Measurements from ENCODE around the gene EIF5B. TPM values are rescaled to one million over a fixed set of nuclear protein-coding genes. Genes with fewer than 3 reads are reported as not detected.

Gene EIF5B
- total RNA-seq, 1 experiment from 2014 or later = 58.1 TPM

DNA sequence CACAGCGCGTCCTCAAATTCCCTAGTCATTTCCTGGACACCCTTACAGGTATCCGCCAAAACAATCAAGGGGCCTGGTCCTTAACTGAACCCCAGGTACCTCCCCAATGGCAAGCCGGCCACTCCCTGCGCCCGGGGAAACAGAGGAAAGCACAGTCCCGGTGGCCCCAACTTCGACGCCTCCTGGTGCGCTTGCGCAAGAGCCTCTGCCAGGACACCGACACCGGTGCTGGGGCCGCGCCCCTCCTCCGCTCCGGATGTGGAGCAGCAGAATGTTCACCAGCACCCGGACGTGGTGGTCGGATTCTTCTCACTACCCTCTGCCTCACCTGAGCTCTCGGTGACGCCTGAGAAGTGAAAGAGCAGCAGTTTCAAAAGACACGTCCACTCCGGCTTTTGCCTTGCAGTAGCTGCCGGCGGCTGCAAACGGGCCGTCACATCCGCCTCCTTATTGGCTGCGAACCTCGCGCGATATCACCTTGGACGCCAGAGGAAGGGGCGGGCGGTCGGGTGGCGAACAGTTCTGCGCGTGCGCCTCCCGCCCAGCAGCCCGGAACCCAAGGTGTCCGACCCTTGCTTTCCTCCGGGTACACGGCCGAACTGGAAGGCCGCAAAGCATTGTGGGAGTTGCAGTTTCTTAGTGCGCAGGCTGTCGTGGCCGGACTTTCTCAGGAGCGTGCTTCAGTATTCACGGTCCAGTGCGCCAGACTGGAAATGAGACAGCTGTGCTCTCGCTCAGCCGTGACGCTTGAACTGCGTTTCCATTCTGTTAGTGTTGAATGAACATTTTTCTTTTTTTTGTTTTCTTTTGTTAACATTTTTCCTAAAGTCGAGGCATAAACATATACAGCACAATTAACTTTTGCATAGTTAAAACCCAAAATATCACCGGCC is 1.0 kb upstream of the EIF5B start, which contains the start of gene TXNDC9:
TXNDC9 (minus strand) TSS at position 423 of the 893 bp plus-strand sequence. CDS start 3,123 bp downstream, outside the sequence.
- H3K9me3 Mint-ChIP-seq = no peaks in the 10 kb centered on the region
- H2BK120ac ChIP-seq (ENCODE audit: low read depth, low read length, poor library complexity, severe bottlenecking) = no peak within 1 kb of the TSS
- H3K23me2 ChIP-seq (ENCODE audit: insufficient read length, low read depth, low read length, poor library complexity, severe bottlenecking) = peaks cover 17% of the 10 kb centered on the region
- no peak within 1 kb of the TSS for H2AK5ac ChIP-seq (ENCODE audit: insufficient read length, low read length)
- H2BK12ac ChIP-seq (ENCODE audit: insufficient read length, low read depth, low read length) = no peak within 1 kb of the TSS
- no peak within 1 kb of the TSS for H3K23ac ChIP-seq (ENCODE audit: insufficient read length, low read depth, low read length)
- peaks cover 45% of the 10 kb centered on the region for H3K79me2 ChIP-seq (ENCODE audit: insufficient read depth, low read length)
- H3K4me1 ChIP-seq (ENCODE audit: insufficient read depth, low read length) = no peaks in the 10 kb centered on the region
- no peak within 1 kb of the TSS; a peak in 1 of 7 replicates for H3K27ac Mint-ChIP-seq
- H3K27me3 ChIP-seq (ENCODE audit: insufficient read depth, low read length) = no peaks in the 10 kb centered on the region
- no peak within 1 kb of the TSS for H2BK5ac ChIP-seq (ENCODE audit: insufficient read length, low read length)
- DNase-seq = peak; percentile 99
- no peak within 1 kb of the TSS for H3K27ac ChIP-seq (ENCODE audit: insufficient read length, low read depth, low read length)
- H3K4me3 Mint-ChIP-seq = no peak within 1 kb of the TSS
- peak within 1 kb of the TSS; percentile 48 for H2AFZ ChIP-seq (ENCODE audit: low read length)
- peaks cover 15 to 21% (median 20%) of the 10 kb centered on the region in 3 experiments; a peak in 6 of 7 replicates for H3K36me3 Mint-ChIP-seq (ENCODE audit: insufficient read depth in 1 of 3, low read depth in 3 of 3)
- whole genome bisulfite sequencing (ENCODE audit: extremely low coverage, insufficient read length, low lambda C conversion rate) = no CpG with 5 or more reads among the region's 60 CpGs
- peak within 1 kb of the TSS; percentile 92 for H3K9ac ChIP-seq (ENCODE audit: extremely low read depth, insufficient read length, low read length)
- peak within 1 kb of the TSS; percentile 81 for H3K4me2 ChIP-seq (ENCODE audit: insufficient read depth, insufficient read length, low read length)
- H3K18ac ChIP-seq (ENCODE audit: insufficient read length, low read depth, low read length) = peak within 1 kb of the TSS; percentile 59
- H3K4me1 Mint-ChIP-seq = peaks cover 11 to 12% of the 10 kb centered on the region in 2 experiments
- H3K14ac ChIP-seq (ENCODE audit: insufficient read depth, low read length) = peak within 1 kb of the TSS; percentile 81; the same call in 1 of the 2 replicates
- no peaks in the 10 kb centered on the region for H3K27me3 Mint-ChIP-seq (ENCODE audit: low read depth)
- no peak within 1 kb of the TSS for H3K56ac ChIP-seq (ENCODE audit: insufficient read length, low read depth, low read length)
- H2BK20ac ChIP-seq (ENCODE audit: low read depth, low read length, poor library complexity, severe bottlenecking) = no peak within 1 kb of the TSS
- no peak within 1 kb of the TSS for H3K4ac ChIP-seq (ENCODE audit: low read depth, low read length)
- no peak for TF ChIP-seq CTCF (conservative IDR thresholded peaks at IDR 0.05)
- no peak within 1 kb of the TSS for H4K8ac ChIP-seq (replicated peaks; ENCODE audit: insufficient read length, low read depth, low read length)
- H4K20me1 ChIP-seq (ENCODE audit: control insufficient read depth, insufficient read depth, insufficient read length) = no peaks in the 10 kb centered on the region
- no peaks in the 10 kb centered on the region for H3K9me3 ChIP-seq (ENCODE audit: control insufficient read depth, low read depth, low read length)
- H4K5ac ChIP-seq (ENCODE audit: insufficient read length, low read depth, low read length) = no peak within 1 kb of the TSS
- no peak within 1 kb of the TSS for H2BK15ac ChIP-seq (ENCODE audit: low read depth, low read length)
- no peaks in the 10 kb centered on the region for H3K79me1 ChIP-seq (ENCODE audit: insufficient read depth, low read depth, low read length, poor library complexity, severe bottlenecking)
- H3T11ph ChIP-seq (ENCODE audit: low read length) = no peak within 1 kb of the TSS
- H4K91ac ChIP-seq (ENCODE audit: insufficient read length, low read depth, low read length) = no peak within 1 kb of the TSS
